Measurements from ENCODE around the gene COQ4.

GRCh38 chr9:128323212-128323730 lies 632 bp downstream of the COQ4 start:
- TF ChIP-seq POLR2AphosphoS5 (IDR thresholded peaks at IDR 0.05; ENCODE audit: low read depth, low read length), result no peak
- TF ChIP-seq CTCF (IDR thresholded peaks at IDR 0.05 in 2 of 3, conservative IDR thresholded peaks at IDR 0.05 in 1 of 3; ENCODE audit: borderline replicate concordance in 1 of 3, insufficient read depth in 1 of 3, low read depth in 2 of 3, low read length in 2 of 3), result no peak
- no peak for TF ChIP-seq POLR2A (IDR thresholded peaks at IDR 0.05; ENCODE audit: borderline replicate concordance, extremely low read depth, insufficient read depth, insufficient read length)
- no peak for TF ChIP-seq MAX (IDR thresholded peaks at IDR 0.05)
- no peak for TF ChIP-seq EZH2 (IDR thresholded peaks at IDR 0.05)
- TF ChIP-seq ZBTB33 (IDR thresholded peaks at IDR 0.05; ENCODE audit: extremely low read depth, insufficient replicate concordance, low read length), result no peak

Data from HCT116 (cell line).